ENCODE measurements around the gene TRIM73.
"Not testable (repeated sequence)": the region's sequence is repeated elsewhere in the genome, so short reads cannot be mapped to it uniquely, and the experiment has no call there.

The TRIM73 gene

DNA sequence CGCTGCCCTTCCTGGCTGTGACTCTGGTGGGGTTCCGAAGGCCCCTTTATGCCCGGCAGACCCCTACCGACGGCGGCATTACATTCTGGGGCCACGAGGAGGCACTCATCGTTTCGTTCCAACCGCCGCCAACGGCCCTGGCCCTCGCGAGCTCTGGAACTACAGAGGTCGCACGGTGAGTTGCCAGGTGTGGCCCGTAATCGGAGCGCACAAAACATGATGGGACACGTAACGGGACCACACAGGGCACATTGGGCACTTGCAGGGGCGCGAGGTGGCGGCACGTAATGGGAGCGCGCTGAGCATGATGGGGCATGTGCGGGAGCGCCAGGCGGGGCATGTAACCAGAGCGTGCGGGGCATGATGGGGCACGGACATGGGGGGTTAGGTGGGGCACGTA is at the start of gene TRIM73:
Gene TRIM73, plus strand, starts transcription at position 301 of the 400 bp plus-strand sequence. CDS start 3,305 bp downstream, outside the sequence.
- not testable (repeated sequence) for H3K27ac ChIP-seq

DNA sequence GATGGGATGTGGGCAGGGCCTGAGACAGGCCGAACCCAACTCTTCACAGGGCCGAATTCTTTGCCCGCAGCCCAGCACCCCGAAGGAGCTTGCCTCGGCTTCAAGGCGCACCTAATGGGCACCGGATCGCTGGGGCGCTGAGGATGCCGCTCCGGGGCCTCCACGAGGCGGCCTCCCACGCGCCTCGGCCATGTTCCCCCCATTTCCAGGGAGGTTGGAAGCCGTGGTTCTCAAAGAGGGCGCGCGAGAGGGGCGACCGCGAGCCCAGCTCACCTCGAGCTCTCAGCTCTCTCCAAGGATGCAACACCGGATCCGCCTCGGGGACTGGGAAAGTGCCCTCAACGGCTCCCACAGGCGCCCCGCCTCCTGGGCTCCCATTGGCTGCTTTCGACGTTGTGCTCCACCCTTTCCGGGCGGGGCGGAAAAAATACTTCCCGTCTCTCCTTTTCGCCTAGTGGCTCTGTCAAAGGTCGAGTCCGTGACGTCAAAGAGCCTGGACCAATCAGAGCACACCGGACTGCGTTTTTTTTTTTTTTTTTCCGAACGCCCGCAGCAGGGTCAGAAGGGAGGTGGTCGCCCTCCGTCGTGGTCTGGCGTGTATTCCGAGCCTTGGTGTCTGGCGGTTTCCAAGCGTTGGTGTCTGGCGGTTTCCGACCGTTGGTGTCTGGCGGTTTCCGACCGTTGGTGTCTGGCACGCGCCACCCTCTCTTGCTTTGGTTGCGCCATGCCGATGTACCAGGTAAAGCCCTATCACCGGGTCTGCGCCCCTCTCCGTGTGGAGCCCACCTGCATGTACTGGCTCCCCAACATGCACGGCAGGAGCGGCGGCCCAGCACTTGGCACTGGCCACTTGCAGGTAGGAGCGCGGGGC is 36.5 kb upstream of the TRIM73 start:
- peak overlapping the region; percentile 58 for H3K27ac ChIP-seq

DNA sequence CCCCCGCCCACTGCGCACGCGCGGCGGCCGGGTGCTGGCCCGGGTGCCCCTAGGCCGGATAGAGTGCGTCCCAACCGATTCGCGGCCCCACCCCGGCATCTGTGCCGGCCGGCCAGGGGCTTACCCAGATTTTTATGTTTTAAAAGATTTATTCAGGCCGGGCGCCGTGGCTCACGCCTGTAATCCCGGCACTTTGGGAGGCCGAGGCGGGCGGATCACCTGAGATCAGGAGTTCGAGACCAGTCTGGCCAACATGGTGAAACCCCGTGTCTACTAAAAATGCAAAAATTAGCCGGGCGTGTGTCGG is 35.9 kb upstream of the TRIM73 start:
- peak overlapping the region; percentile 58 for H3K27ac ChIP-seq

DNA sequence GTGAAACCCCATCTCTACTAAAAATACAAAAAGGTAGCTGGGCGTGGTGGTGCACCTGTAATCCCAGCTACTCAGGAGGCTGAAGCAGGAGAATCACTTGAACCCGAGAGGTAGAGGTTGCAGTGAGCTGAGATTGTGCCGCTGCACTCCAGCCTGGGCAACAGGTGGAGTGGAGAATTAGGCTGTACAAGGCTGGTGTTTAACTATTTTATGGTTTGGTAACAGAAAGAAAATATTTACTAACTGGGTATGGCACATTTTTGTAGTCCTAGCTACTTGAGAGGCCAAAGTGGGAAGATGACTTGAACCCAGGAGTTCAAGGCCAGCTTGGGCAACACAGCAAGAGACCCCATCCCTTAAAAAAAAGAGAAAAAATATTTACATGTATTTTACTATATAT is 31.4 kb upstream of the TRIM73 start:
- not testable (repeated sequence) for H3K27ac ChIP-seq

DNA sequence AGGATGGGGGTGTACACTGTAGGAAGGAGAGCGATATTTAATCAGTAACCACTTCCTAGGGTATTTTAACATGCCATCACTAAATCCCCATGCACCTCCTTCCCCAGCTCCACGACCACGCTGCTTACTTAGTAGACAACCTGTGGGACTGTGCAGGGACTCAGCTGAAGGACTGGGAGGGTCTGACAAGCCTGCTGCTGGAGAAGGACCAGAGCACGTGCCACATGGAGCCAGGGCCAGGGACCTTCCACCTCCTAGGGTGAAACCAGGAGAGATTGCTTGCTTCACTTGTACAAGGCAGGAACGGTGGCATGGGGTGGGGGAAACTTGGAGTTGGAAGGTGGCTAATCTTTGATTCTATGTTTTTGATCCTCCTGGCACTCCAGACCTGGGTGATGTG is 28.8 kb upstream of the TRIM73 start:
- not testable (repeated sequence) for H3K27ac ChIP-seq

DNA sequence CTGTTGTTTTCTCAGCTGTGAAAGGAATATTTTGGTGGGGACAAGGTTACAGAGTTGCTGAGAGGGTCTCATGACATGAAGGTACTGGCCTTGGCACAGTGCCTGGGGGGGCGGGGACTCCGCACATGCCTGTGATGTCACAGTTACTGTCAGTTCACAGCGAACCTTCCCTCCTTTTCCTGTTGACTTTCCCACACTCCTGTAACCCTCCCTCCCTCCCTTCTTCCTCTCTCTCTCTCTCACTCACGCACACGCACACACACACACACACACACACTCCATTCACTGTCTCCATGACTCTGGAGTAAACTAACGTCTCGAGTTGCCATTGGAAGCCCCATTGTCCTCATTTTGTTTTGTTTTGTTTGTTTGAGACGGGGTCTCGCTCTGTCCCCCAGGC is 28.1 kb upstream of the TRIM73 start:
- not testable (repeated sequence) for H3K27ac ChIP-seq

DNA sequence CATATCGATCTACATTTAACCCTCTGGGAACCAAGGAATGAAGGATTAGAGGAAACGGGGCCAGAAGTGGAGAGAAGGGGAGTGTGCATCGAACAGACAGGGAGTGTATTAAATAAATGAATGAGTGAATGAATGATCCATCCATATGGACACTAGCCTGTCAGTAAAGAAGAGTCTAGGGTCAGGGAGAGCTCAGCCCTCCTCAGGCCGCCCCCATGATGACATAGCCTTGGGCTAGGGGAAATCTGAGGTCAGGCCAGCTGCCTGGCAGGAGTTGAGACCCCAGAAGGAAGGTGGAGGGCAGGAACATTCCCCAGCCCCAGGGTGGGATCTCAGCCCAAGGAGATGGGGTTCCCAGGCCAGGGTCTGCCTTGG is 21.3 kb upstream of the TRIM73 start:
- not testable (repeated sequence) for H3K27ac ChIP-seq

DNA sequence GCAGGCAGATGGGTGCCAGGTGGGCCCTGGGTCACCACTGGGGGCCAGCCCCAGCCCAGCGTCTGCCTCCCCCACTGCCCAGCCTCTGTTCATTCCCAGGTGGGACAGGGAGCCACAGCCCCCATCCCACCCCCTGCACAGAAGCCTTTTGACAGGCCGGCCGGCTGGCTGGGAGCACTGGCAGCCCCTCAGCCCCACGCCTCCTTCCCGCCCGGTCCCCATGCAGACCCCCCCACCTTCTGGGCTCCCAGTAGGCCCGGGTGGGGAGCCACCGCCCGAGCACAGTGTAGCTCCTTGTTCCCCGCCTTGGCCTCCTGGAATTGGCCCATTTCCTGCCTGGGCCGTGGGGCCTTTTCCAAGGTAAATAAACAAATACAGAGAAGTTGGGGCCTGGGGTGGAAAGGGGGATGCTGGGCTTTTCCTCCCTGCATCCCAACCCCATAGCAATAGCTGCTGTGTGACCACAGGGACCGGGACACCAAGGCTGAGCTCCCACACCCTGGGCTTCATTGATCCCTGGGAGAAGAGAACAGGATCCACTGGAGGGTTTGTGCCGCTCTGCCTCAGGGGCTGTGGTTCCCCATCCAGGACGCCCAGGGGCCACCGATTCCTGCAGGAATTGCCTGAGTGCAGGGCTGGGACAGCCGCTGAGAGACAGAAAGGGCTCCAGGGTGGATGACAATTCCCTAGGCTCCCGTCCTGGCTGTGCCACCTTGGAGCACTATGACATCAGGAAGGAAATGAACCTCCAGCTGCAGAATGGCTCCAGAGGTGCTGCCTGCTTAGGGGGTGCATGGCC is 20.7 kb upstream of the TRIM73 start:
- H3K27ac ChIP-seq, result not testable (repeated sequence)

DNA sequence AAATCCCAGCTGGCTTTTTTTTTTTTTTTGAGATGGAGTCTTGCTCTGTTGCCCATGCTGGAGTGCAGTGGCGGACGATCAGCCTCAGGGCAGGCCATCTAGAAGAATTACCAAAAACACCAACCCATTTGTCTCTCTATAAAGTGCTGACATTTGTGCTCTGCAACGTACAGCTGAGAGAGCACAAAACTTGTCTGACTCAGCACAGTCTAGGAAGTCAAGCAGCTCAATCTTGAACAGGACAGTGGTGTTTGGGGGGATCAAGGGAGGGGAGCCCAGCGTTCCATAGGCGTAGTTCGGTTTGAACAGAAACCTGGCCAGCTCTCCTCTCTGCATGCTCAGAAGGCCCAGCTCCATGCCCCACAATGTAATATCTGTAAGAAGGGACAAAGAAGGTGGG is 2.2 kb upstream of the TRIM73 start:
- H3K27ac ChIP-seq, result not testable (repeated sequence)

DNA sequence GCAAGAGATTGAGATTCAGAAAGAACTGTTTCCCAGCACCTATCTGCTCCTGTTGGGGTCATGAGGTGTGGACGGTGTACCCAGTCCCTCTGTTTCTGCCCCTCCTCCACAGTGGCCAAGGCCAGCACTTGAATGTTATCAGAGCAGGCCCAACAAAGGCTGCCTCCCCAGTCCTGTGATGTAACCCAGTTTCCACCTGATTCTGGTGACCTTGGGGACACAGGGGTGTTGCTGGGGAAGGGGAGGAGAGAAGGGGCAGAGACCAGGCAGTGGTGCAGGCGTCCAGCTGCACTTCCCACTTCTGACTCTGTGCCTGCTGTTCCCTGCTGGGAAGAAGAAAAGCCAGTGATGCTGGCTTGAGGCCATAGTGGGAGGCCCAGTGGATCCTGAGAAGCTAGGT is 2.4 kb downstream of the TRIM73 start:
- H3K27ac ChIP-seq, result not testable (repeated sequence)

DNA sequence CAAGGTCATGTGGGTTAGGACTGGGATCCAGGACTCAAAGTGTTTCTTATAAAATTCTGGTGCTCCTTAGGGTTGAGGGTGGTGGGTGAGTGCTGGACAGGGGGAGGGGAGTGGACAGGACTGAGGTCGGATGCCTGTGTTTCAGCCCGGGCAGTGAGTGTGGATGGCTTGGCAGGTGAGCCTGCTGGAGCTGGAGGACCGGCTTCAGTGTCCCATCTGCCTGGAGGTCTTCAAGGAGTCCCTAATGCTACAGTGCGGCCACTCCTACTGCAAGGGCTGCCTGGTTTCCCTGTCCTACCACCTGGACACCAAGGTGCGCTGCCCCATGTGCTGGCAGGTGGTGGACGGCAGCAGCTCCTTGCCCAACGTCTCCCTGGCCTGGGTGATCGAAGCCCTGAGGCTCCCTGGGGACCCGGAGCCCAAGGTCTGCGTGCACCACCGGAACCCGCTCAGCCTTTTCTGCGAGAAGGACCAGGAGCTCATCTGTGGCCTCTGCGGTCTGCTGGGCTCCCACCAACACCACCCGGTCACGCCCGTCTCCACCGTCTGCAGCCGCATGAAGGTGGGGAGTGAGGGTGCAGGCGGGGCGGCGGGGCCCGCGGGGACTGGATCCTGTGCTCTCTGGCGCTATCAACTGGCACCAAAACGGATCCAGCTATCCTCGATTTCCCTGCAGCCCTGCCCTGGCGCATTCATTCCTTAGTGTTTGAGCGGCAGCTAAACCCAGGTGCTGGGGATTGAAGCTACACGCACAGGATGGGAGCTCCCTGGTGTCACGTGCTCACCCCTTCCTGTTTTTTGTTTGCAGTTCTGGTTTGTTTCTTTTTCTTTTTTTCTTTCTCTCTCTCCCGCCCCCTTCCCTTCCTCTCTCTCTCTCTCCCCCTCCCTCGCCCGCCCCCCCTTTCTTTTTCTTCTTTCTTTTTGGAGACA is 3.6 kb downstream of the TRIM73 start:
- H3K27ac ChIP-seq, result not testable (repeated sequence)

DNA sequence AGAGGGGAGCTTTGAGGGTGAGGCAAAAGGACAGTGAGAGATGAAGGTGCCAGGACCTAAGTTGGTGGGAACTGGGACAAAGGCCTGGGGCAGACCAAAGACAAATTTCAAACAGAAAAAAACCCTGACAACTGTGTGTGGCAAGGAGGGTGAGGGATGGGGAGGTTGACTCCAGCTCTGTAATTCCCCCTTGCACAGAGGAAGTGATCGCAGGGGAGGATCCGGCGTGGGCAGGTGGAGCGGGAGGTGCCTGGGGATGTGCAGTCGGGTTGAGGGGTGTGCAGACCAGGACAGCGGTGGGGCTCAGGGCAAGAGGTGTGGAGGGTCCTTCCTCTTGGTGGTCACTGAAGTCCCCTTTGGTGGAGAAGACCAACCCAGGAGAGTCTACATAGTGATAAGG is 5.1 kb downstream of the TRIM73 start:
- H3K27ac ChIP-seq, result not testable (repeated sequence)

DNA sequence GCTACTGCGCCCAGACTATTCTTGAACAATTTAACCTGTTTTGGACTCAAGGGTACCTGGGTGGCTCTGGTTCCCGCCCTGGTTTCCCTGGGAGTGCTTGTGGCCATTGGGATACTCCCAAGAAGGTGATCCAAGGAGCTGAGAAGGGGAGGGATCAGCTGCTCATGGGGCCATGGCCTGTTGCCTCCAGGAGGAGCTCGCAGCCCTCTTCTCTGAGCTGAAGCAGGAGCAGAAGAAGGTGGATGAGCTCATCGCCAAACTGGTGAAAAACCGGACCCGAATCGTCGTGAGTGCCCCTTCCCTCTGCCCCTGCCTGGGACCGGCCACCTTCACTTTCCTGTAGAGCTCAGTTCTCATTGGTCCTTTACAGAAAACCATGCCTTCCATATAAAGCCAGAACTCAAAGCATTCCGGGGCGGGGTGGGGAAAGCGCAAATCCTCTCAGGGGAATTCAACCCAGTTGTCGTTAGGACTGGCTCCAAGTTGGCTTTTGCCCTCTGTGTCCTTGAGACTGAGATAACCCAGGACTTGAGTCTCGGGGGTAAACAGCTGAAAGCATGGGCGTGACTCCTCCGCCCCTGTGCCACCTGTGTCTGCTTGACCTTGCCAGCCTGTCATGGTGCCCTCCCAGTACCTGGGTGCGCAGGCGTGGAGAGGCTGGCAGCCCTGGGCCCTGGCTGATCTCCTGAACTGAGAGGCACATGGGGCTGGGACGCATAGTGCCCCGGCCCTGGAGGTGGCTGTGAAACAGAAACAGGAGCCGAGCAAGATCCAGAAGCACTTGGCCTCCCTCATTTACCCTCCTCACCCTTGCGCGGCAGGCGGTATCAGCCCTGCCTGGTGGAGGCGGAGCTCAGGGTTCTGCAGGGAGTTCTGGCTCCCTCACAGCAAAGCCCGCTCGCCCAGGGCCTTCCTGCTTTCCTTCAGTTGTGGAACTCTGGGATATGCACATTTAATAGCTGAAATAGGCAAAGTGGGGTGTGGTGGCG is 8.3 kb downstream of the TRIM73 start:
- H3K27ac ChIP-seq, result not testable (repeated sequence)

DNA sequence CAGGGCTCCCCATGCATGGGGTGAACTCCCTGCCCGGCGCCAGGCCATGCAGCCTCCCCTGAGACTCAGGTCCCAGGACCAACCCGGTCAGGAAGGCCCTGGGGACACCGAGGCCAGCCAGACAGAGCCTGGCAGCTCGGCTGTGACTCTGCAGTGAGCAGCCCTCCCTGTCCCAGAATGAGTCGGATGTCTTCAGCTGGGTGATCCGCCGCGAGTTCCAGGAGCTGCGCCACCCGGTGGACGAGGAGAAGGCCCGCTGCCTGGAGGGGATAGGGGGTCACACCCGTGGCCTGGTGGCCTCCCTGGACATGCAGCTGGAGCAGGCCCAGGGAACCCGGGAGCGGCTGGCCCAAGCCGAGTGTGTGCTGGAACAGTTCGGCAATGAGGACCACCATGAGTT is 9.2 kb downstream of the TRIM73 start:
- H3K27ac ChIP-seq, result not testable (repeated sequence)

DNA sequence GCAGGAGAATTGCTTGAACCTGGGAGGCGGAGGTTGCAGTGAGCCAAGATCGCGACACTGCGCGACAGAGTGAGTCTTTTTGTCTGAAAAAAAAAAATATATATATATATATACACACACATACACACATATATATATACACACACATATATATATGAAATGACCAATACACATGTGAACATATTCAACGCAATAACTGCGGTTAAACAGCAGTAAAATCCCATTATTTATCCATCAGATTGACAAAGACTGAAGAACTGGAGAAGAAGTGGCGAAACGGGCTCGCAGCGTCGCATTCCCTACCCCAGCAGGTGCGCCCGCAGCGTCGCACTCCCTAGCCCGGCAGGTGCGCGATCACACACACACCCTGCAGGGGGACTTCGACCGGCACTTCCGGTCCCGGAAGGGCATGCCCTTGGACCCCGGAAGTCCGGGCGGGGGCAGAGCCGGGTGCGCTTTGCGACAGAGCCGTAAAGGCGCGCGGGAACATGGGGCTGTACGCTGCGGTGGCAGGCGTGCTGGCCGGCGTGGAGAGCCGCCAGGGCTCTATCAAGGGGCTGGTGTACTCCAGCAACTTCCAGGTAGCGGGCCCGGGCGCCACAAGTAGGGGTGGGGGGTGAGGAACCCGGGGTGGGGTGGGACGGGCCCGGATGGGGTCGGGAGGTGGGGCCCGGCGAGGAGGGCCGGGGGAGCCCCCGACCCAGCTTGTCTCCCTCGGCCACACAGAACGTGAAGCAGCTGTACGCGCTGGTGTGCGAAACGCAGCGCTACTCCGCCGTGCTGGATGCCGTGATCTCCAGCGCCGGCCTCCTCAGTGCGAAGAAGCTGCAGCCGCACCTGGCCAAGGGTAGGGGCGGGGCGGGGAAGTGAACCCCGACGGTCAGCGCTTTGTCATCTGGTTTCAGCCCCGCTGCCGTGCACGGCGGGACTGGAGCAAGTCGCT is 14.7 kb downstream of the TRIM73 start:
- H3K27ac ChIP-seq, result not testable (repeated sequence)

DNA sequence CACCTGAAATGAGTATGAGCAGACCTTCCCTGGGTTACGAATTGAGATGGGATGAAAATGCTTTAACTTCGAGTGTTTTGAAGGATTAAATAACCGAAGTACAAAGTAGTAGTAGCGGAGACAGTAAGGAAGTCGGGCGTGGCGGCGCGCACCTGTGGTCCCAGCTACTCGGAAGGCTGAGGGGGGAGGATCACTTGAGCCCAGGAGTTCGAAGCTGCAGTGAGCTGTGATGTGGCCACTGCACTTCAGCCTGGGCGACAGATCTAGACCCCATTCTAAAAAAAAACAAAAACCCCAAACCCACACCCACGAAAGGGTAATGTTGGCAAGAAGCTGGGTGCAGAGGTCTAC is 15.4 kb downstream of the TRIM73 start:
- H3K27ac ChIP-seq, result not testable (repeated sequence)

DNA sequence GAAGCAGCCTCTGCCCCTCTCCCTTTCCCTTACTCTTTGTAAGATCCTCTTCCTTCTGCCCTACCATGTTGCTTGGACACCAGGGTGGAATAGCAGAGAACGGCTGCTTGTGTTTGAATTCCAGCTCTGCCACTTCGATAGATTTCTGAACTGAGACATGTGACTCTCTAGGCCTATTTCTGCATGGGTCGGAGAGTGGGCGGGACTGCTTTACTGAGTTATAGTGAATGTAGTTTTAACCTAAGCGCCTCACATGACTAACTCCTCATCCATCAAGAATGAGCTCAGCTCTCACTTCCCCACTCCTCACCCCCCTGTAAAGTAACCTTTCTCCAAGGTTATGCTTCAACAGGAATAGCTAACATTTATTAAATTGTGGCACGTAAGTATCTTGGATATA is 18.8 kb downstream of the TRIM73 start:
- not testable (repeated sequence) for H3K27ac ChIP-seq

DNA sequence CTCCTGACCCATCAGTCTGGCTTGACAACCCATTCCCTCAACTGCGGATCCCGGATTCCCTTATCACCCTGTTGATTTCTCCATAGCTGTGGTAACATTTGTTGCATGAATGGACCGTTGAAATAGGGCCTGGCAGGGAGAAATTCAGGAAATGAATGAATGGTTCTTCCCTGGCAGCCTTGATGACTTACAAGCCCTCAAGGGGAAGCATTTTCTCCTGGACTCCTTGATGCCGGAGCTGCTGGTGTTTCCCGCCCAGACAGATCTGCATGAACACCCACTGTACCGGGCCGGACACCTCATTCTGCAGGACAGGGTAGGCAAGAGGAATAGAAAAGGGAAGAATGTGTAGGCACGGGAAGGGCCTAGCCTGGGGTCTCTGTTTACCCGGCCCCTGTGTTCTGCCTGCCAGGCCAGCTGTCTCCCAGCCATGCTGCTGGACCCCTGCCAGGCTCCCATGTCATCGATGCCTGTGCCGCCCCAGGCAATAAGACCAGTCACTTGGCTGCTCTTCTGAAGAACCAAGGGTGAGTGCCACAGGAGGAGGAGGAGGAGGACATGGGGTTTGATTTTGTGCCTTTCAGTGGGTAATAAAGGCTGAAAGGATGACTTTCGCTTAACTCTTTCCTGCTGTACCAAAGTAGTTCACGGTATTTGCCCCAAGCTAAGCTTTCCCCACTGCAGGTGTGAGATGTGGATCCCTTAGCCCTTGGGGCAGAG is 19.4 kb downstream of the TRIM73 start:
- H3K27ac ChIP-seq, result not testable (repeated sequence)

DNA sequence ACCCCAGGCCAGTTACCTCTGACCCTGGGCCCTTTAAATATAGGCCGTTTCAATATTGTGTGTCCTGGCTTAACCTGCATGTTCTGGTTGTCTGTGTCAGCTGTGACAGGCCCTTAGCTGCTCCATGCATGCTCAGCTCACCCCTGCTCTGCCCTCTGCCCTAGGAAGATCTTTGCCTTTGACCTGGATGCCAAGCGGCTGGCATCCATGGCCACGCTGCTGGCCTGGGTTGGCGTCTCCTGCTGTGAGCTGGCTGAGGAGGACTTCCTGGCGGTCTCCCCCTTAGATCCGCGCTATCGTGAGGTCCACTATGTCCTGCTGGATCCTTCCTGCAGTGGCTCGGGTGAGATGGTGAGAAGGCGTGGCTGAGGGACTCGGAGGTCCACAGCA is 20.0 kb downstream of the TRIM73 start:
- H3K27ac ChIP-seq, result not testable (repeated sequence)
